ENCODE data around the gene CDK14.

DNA sequence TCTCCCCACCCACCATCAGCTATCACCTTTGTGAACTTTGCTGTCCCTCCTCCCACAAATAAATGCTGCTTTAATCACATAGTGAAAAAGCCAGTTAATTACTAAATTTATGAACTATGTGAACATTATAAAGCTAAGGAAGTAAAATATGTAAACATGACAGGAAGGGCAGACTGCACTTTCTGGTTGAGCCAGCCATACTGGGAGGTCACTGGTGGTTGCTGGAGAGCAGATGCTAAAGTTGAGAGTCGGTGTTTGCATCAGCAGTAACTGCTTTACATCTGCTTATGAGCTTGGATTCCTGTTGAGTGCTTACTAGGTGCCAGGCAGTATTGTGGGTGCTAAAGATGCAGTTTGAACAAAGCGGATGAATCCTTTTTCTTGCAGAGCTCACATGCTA is 458.3 kb downstream of the CDK14 start:
- TF ChIP-seq CTCF (IDR thresholded peaks at IDR 0.05) (no peak), POLR2A (IDR thresholded peaks at IDR 0.05) (no peak), EP300 (IDR thresholded peaks at IDR 0.05) (no peak), POLR2AphosphoS5 (IDR thresholded peaks at IDR 0.05) (no peak)
